ENCODE measurements around the gene PZP. TPM values are rescaled to one million over a fixed set of nuclear protein-coding genes. Genes with fewer than 3 reads are reported as not detected.

Gene PZP
- total and polyA plus RNA-seq, 10 of the 15 experiments (the other 5 are each of a cell fraction or from before 2014, with no cell fraction given), result not detected

- no TSS peak for BruUV-seq (replicated peaks)
- Histone ChIP-seq H3K4me2 (ENCODE audit: control insufficient read depth, insufficient read depth) (no peak overlapping the region), H3K36me3 (ENCODE audit: control insufficient read depth in 2 of 2, insufficient read depth in 2 of 2, low read length in 1 of 2) (no peaks in the 10 kb centered on the region), H3K27ac (ENCODE audit: control insufficient read depth, insufficient read depth) (no peak overlapping the region), H3K4me1 (ENCODE audit: control insufficient read depth, insufficient read depth, low read length) (no peaks in the 10 kb centered on the region), H4K20me1 (ENCODE audit: control insufficient read depth, insufficient read depth) (no peaks in the 10 kb centered on the region), H3K79me2 (ENCODE audit: control insufficient read depth, insufficient read depth, low read length) (no peaks in the 10 kb centered on the region), H3K4me3 (no peak overlapping the region), H3K9ac (ENCODE audit: control insufficient read depth, insufficient read depth, low read length) (no peak overlapping the region), H3K27me3 (replicated peaks in 1 of 2; ENCODE audit: control insufficient read depth in 2 of 2, insufficient read depth in 2 of 2, low read length in 1 of 2) (0 out of 4 replicates have a peak, but pooled peaks cover 0 to 2% of the 10 kb centered on the region in 2 experiments), H3K9me3 (replicated peaks; ENCODE audit: control insufficient read depth, insufficient read depth, low read length) (no peaks in the 10 kb centered on the region), H2AFZ (ENCODE audit: control insufficient read depth, low read depth, low read length) (no peak overlapping the region)
- ChIA-PET SMC1A (ENCODE audit: uncharacterized antibody, unreplicated experiment) (no interaction called here), CTCF (no interaction called here), RAD21 (ENCODE audit: unreplicated experiment) (no interaction called here), POLR2A (no interaction called here)
- FAIRE-seq, result no peak
- WGBS (ENCODE audit: insufficient coverage, insufficient replicate concordance, low lambda C conversion rate, missing lambda C conversion rate), result 24% methylated on average over 3 of the region's 3 CpGs
- TF ChIP-seq CEBPB (IDR thresholded peaks at IDR 0.05; ENCODE audit: borderline replicate concordance in 1 of 2, low read depth in 2 of 2, low read length in 2 of 2) (no peak), ZNF24 (IDR thresholded peaks at IDR 0.05) (no peak), TARDBP (IDR thresholded peaks at IDR 0.05; ENCODE audit: borderline replicate concordance) (no peak), NBN (IDR thresholded peaks at IDR 0.05) (no peak), TAF1 (IDR thresholded peaks at IDR 0.05; ENCODE audit: borderline replicate concordance, low read depth, low read length) (no peak)
- no peak for DNase-seq (ENCODE audit: low read depth, low spot score)
- ATAC-seq, result no peak
- in situ Hi-C loops (cut with MboI) (no loop called here), intact Hi-C loops (cut with micrococcal nuclease; ENCODE audit: unreplicated experiment) (no loop called here)
These were observed 86.0 kb downstream of the PZP start for GRCh38 chr12:9122091-9122609.

DNA sequence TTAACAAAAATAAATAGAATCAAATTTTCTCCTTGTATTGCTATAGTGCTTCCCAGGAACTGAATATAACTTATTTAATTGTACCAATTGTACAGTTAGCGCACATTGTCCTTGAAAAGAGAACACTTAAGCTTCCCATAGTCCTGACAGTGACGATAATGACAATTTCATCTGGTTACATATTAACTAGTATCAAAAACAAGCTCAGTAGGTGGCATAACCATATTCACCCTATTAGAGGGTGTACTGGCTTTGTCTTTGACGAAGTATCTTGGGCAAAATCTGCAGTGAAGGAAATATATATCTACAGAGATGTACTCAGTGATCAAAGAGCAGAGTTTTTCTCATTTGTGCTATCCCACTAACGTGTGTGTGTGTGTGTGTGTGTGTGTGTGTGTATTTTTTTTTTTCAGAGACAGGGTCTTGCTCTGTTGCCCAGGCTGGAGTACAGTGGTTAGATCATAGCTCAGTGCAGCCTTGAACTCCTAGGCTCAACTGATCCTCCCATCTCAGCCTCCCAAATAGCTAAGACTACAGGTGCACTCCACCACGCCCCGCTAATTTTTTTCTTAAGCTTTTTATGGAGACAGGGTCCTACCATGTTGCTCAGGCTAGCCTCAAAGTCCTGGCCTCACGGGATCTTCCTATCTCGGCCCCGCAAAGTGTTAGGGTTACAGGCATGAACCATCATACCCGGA is 87.6 kb downstream of the PZP start:
- no peak for TF ChIP-seq IRF3 (IDR thresholded peaks at IDR 0.05)
- no peak for TF ChIP-seq FOXM1 (IDR thresholded peaks at IDR 0.05; ENCODE audit: low read depth, low read length)
- ChIA-PET POLR2A (no interaction called here), SMC1A (ENCODE audit: uncharacterized antibody, unreplicated experiment) (no interaction called here), CTCF (no interaction called here), RAD21 (ENCODE audit: unreplicated experiment) (no interaction called here)
- H3K27ac ChIP-seq (ENCODE audit: control insufficient read depth, insufficient read depth), result no peak overlapping the region
- H3K79me2 ChIP-seq (ENCODE audit: control insufficient read depth, insufficient read depth, low read length), result no peaks in the 10 kb centered on the region
- H3K9me3 ChIP-seq (replicated peaks; ENCODE audit: control insufficient read depth, insufficient read depth, low read length), result no peaks in the 10 kb centered on the region
- intact Hi-C loops (cut with micrococcal nuclease; ENCODE audit: unreplicated experiment), result no loop called here
- 51% methylated on average over 10 of the region's 10 CpGs for WGBS (ENCODE audit: insufficient coverage, insufficient replicate concordance, low lambda C conversion rate, missing lambda C conversion rate)
- no peak overlapping the region for H2AFZ ChIP-seq (ENCODE audit: control insufficient read depth, low read depth, low read length)
- in situ Hi-C loops (cut with MboI), result no loop called here
- ATAC-seq (no peak), DNase-seq (ENCODE audit: low read depth, low spot score) (no peak), FAIRE-seq (no peak)
- H3K4me1 ChIP-seq (ENCODE audit: control insufficient read depth, insufficient read depth, low read length), result peaks cover 3% of the 10 kb centered on the region; the same call in 1 of the 2 replicates
- H3K27me3 ChIP-seq (replicated peaks in 1 of 2; ENCODE audit: control insufficient read depth in 2 of 2, insufficient read depth in 2 of 2, low read length in 1 of 2), result 0 out of 4 replicates have a peak, but pooled peaks cover 0 to 2% of the 10 kb centered on the region in 2 experiments
- no peaks in the 10 kb centered on the region for H3K36me3 ChIP-seq (ENCODE audit: control insufficient read depth in 2 of 2, insufficient read depth in 2 of 2, low read length in 1 of 2)
- no TSS peak for BruUV-seq (replicated peaks)
- no peaks in the 10 kb centered on the region for H4K20me1 ChIP-seq (ENCODE audit: control insufficient read depth, insufficient read depth)
- no peak overlapping the region for H3K4me2 ChIP-seq (ENCODE audit: control insufficient read depth, insufficient read depth)
- no peak overlapping the region for H3K9ac ChIP-seq (ENCODE audit: control insufficient read depth, insufficient read depth, low read length)
- H3K4me3 ChIP-seq, result no peak overlapping the region
